ENCODE data around the gene AFG3L2.

GRCh38 chr18:12317664-12318333 lies 59.2 kb downstream of the AFG3L2 start:
- no peak for TF ChIP-seq ZNF10 (CRISPR knock-in tag; IDR thresholded peaks at IDR 0.05; ENCODE audit: borderline replicate concordance, low read depth)
- TF ChIP-seq BRD4 (CRISPR knock-in tag; IDR thresholded peaks at IDR 0.05) = no peak
- TF ChIP-seq POLR2A (IDR thresholded peaks at IDR 0.05; ENCODE audit: insufficient read depth in 1 of 2, low read depth in 2 of 2, low read length in 2 of 2) = no peak
- no peak for TF ChIP-seq NR2C2 (CRISPR knock-in tag; IDR thresholded peaks at IDR 0.05; ENCODE audit: borderline replicate concordance)
- no peak for TF ChIP-seq RAD21 (CRISPR knock-in tag; IDR thresholded peaks at IDR 0.05)
- no peak for TF ChIP-seq ZHX1 (CRISPR knock-in tag; IDR thresholded peaks at IDR 0.05; ENCODE audit: low read depth)
- TF ChIP-seq ELF1 (CRISPR knock-in tag; IDR thresholded peaks at IDR 0.05) = no peak
- TF ChIP-seq CTCF (CRISPR knock-in tag; IDR thresholded peaks at IDR 0.05) = no peak
- TF ChIP-seq CBX5 (CRISPR knock-in tag; IDR thresholded peaks at IDR 0.05; ENCODE audit: borderline replicate concordance) = no peak
- no peak for TF ChIP-seq KDM5A (IDR thresholded peaks at IDR 0.05; ENCODE audit: borderline replicate concordance, low read length)
- no peak for TF ChIP-seq ZBTB20 (CRISPR knock-in tag; IDR thresholded peaks at IDR 0.05; ENCODE audit: borderline replicate concordance, low read depth)
- TF ChIP-seq MATR3 (CRISPR knock-in tag; IDR thresholded peaks at IDR 0.05) = no peak
- no peak for TF ChIP-seq ZFX (CRISPR knock-in tag; IDR thresholded peaks at IDR 0.05; ENCODE audit: low read depth)
- no peak for TF ChIP-seq GPN1 (CRISPR knock-in tag; IDR thresholded peaks at IDR 0.05; ENCODE audit: borderline replicate concordance)

All from HepG2 (cell line).